ENCODE measurements around the gene PLPP2. TPM values are rescaled to one million over a fixed set of nuclear protein-coding genes. Genes with fewer than 3 reads are reported as not detected.

PLPP2 gene
- 38.1 and 41.2 TPM in 2 replicates for total RNA-seq

GRCh38 chr19:291006-291521 lies at the start of gene PLPP2:
PLPP2 (minus strand) TSS chr19:291403; CDS start chr19:291336, 67 bp downstream.

Other genes with a start within 250 kb of the PLPP2 start
- not detected in 2 replicates for gene OR4F17, start 184.3 kb downstream of the PLPP2 start, total RNA-seq
- gene MIER2, start 53.4 kb upstream of the PLPP2 start, total RNA-seq, result 10.1 and 10.2 TPM in 2 replicates
- 2.9 and 10.2 TPM in 2 replicates for gene C2CD4C, start 117.7 kb upstream of the PLPP2 start, total RNA-seq
- 9.3 and 22.0 TPM in 2 replicates for gene SHC2, start 169.6 kb upstream of the PLPP2 start, total RNA-seq
- not detected in 2 replicates for gene MADCAM1, start 205.1 kb upstream of the PLPP2 start, total RNA-seq
- 30.7 and 35.0 TPM in 2 replicates for gene TPGS1, start 216.1 kb upstream of the PLPP2 start, total RNA-seq
- 72.5 and 76.9 TPM in 2 replicates for gene CDC34, start 240.4 kb upstream of the PLPP2 start, total RNA-seq